CD14-positive monocyte (primary cell): Measurements from ENCODE around the gene HTRA3. TPM values are rescaled to one million over a fixed set of nuclear protein-coding genes. Genes with fewer than 3 reads are reported as not detected.

Experiments used
- DNase-seq, 3 donors: peaks; one replicate each; pipeline ENCODE4 v3.0.0-alpha.2; 2011 to 2022
- H2AFZ ChIP-seq: 2 replicates; pipeline ENCODE4 v1.6.0; 2012; ENCODE audit warnings: mild to moderate bottlenecking, low read depth, low read length, inconsistent platforms; ENCODE audit not compliant: insufficient read depth, poor library complexity, severe bottlenecking
- H3K27ac ChIP-seq, 2 donors: 1 replicate in 1 of 2; 2 replicates in 1 of 2; pipeline ENCODE4 v1.5.1; 2012 to 2013; ENCODE audit warnings: low read length in 2 of 2, control low read depth in 1 of 2, inconsistent platforms in 1 of 2, low read depth in 1 of 2, mild to moderate bottlenecking in 1 of 2
- H3K27me3 ChIP-seq, 2 donors: one replicate each; pipeline versions ENCODE4 v1.6.0 to v1.6.1; 2011 to 2013; ENCODE audit warnings: low read length in 2 of 2; ENCODE audit not compliant: control insufficient read depth in 2 of 2, insufficient read depth in 2 of 2
- H3K36me3 ChIP-seq, 2 donors: replicated peaks in 1 of 2; 1 replicate in 1 of 2; 2 replicates in 1 of 2; pipeline versions ENCODE4 v1.5.1 to v1.6.1; 2012 to 2013; ENCODE audit warnings: low read length in 2 of 2, control low read depth in 1 of 2, inconsistent platforms in 1 of 2, mild to moderate bottlenecking in 1 of 2; ENCODE audit not compliant: insufficient read depth in 2 of 2, control insufficient read depth in 1 of 2
- H3K4me1 ChIP-seq, 2 donors: 1 replicate in 1 of 2; 2 replicates in 1 of 2; pipeline versions ENCODE4 v1.5.1 to v1.6.1; 2012 to 2013; ENCODE audit warnings: low read length in 2 of 2, control low read depth in 1 of 2, inconsistent platforms in 1 of 2, mild to moderate bottlenecking in 1 of 2, moderate library complexity in 1 of 2; ENCODE audit not compliant: insufficient read depth in 2 of 2, control insufficient read depth in 1 of 2
- H3K4me2 ChIP-seq: replicated peaks from 2 replicates; pipeline ENCODE3; 2012; ENCODE audit warnings: low read length, moderate library complexity, mild to moderate bottlenecking; ENCODE audit not compliant: poor library complexity, severe bottlenecking; ENCODE audit errors: extremely low read depth
- H3K4me3 ChIP-seq, 3 experiments: fragments of 200-600 bp in 1 of 3; sonication (generic) in 1 of 3; replicated peaks in 1 of 3; 1 replicate in 2 of 3; 2 replicates in 1 of 3; pipeline ENCODE4 v1.5.1; 2011 to 2013; ENCODE audit warnings: low read length in 3 of 3, mild to moderate bottlenecking in 3 of 3, control low read depth in 2 of 3, low read depth in 2 of 3, inconsistent platforms in 1 of 3, moderate library complexity in 1 of 3
- H3K79me2 ChIP-seq: 2 replicates; pipeline ENCODE4 v1.6.0; 2012; ENCODE audit warnings: mild to moderate bottlenecking, control low read depth, inconsistent platforms, low read length, moderate library complexity; ENCODE audit not compliant: insufficient read depth
- H3K9ac ChIP-seq: 2 replicates; pipeline ENCODE4 v1.6.0; 2017; ENCODE audit warnings: low read length, mild to moderate bottlenecking; ENCODE audit not compliant: insufficient read depth, poor library complexity, severe bottlenecking
- H3K9me3 ChIP-seq, 2 donors: replicated peaks in 1 of 2; 1 replicate in 1 of 2; 2 replicates in 1 of 2; pipeline versions ENCODE4 v1.5.1 to v1.6.1; 2012 to 2013; ENCODE audit warnings: low read length in 2 of 2, control low read depth in 1 of 2; ENCODE audit not compliant: control insufficient read depth in 1 of 2, insufficient read depth in 1 of 2
- H4K20me1 ChIP-seq: 2 replicates; pipeline ENCODE4 v1.6.0; 2012; ENCODE audit warnings: mild to moderate bottlenecking, low read length, control low read depth, moderate library complexity; ENCODE audit not compliant: insufficient read depth
- H3K27ac Mint-ChIP-seq, 7 donors: one replicate each; pipeline ENCODE4 v1.8.0; 2020; ENCODE audit warnings: mild to moderate bottlenecking in 7 of 7, mixed read lengths in 7 of 7, moderate library complexity in 6 of 7, inconsistent platforms in 2 of 7
- H3K27me3 Mint-ChIP-seq, 3 donors: one replicate each; pipeline ENCODE4 v1.8.0; 2021 to 2022; ENCODE audit warnings: low read depth in 3 of 3, mild to moderate bottlenecking in 3 of 3, mixed read lengths in 3 of 3, moderate library complexity in 3 of 3, inconsistent platforms in 1 of 3
- H3K36me3 Mint-ChIP-seq, 2 donors: one replicate each; pipeline ENCODE4 v1.8.0; 2020; ENCODE audit warnings: mixed read lengths in 2 of 2, inconsistent platforms in 1 of 2, mild to moderate bottlenecking in 1 of 2
- H3K4me1 Mint-ChIP-seq: one replicate; pipeline ENCODE4 v1.8.0; 2020; ENCODE audit warnings: mild to moderate bottlenecking, mixed read lengths
- H3K4me3 Mint-ChIP-seq, 2 donors: one replicate each; pipeline ENCODE4 v1.8.0; 2020; ENCODE audit warnings: mild to moderate bottlenecking in 2 of 2, mixed read lengths in 2 of 2, moderate library complexity in 1 of 2
- H3K9me3 Mint-ChIP-seq, 7 donors: one replicate each; pipeline ENCODE4 v1.8.0; 2020 to 2022; ENCODE audit warnings: mixed read lengths in 7 of 7, mild to moderate bottlenecking in 6 of 7, moderate library complexity in 6 of 7, inconsistent platforms in 2 of 7
- CTCF ChIP-seq: fragments of 200-600 bp; IDR thresholded peaks from one replicate; pipeline ENCODE4 v1.8.0; 2022; ENCODE audit warnings: antibody characterized with exemption, mild to moderate bottlenecking
- WGBS: methylation state at CpG from one replicate; pipeline ENCODE4 v1.1.5; 2013; ENCODE audit warnings: missing lambda C conversion rate; ENCODE audit not compliant: insufficient coverage; 5-methylcytosine and 5-hydroxymethylcytosine counted together
- intact Hi-C, 2 donors: fragments of 100-400 bp; cut with micrococcal nuclease; formaldehyde crosslinking; loops; one replicate each; pipeline versions ENCODE4 v1.15.0 to v1.15.1; 2023
- polyA plus RNA-seq, 3 donors: library from polyadenylated mRNA; depleted of rRNA in 1 of 3; unstranded in 2 of 3; stranded (reverse) in 1 of 3; fragments of 300-500 nt in 2 of 3; fragments of >200 nt in 1 of 3; fragmentation: Illumina TruSeq in 2 of 3; gene quantifications; 1 replicate in 2 of 3; 2 replicates in 1 of 3; pipeline ENCODE4 v1.2.3, GENCODE V29; 2012 to 2021

HTRA3 gene
- polyA plus RNA-seq, 3 donors = not detected

- Mint-ChIP-seq H3K27me3 (peaks cover 0 to 5% (median 0%) of the 10 kb centered on the region in 3 donors), H3K9me3 (peaks cover 0 to 5% (median 0%) of the 10 kb centered on the region in 7 donors), H3K36me3 (no peaks in the 10 kb centered on the region), H3K27ac (no peak overlapping the region), H3K4me1 (peaks cover 11% of the 10 kb centered on the region), H3K4me3 (no peak overlapping the region)
- no peak overlapping the region for H3K4me2 ChIP-seq
- no peaks in the 10 kb centered on the region for H4K20me1 ChIP-seq
- H3K27ac ChIP-seq = no peak overlapping the region
- H2AFZ ChIP-seq = no peak overlapping the region
- WGBS = 100% methylated on average over 2 of the region's 2 CpGs
- no peak for DNase-seq
- H3K79me2 ChIP-seq = no peaks in the 10 kb centered on the region
- no peak for TF ChIP-seq CTCF
- no peak overlapping the region for H3K9ac ChIP-seq
- intact Hi-C loops = no loop called here
- no peaks in the 10 kb centered on the region for H3K27me3 ChIP-seq
- H3K4me1 ChIP-seq = no peaks in the 10 kb centered on the region
- H3K36me3 ChIP-seq = no peaks in the 10 kb centered on the region
- H3K9me3 ChIP-seq = no peaks in the 10 kb centered on the region
- no peak overlapping the region for H3K4me3 ChIP-seq
These were observed 51.7 kb downstream of the HTRA3 start for GRCh38 chr4:8321220-8321619.

- Histone ChIP-seq H3K4me2 (no peak overlapping the region), H3K9me3 (no peaks in the 10 kb centered on the region), H3K4me3 (no peak overlapping the region), H3K27ac (no peak overlapping the region), H2AFZ (no peak overlapping the region), H3K79me2 (no peaks in the 10 kb centered on the region), H4K20me1 (no peaks in the 10 kb centered on the region), H3K4me1 (no peaks in the 10 kb centered on the region), H3K36me3 (no peaks in the 10 kb centered on the region), H3K27me3 (no peaks in the 10 kb centered on the region), H3K9ac (no peak overlapping the region)
- Mint-ChIP-seq H3K9me3 (peaks cover 0 to 5% (median 0%) of the 10 kb centered on the region in 7 donors), H3K27me3 (peaks cover 0 to 5% (median 0%) of the 10 kb centered on the region in 3 donors), H3K4me1 (peaks cover 11% of the 10 kb centered on the region), H3K36me3 (no peaks in the 10 kb centered on the region), H3K4me3 (no peak overlapping the region), H3K27ac (peak overlapping the region in 1 of 7 donors; percentile 9)
- no peak for TF ChIP-seq CTCF
- no peak for DNase-seq
- intact Hi-C loops = no loop called here
- WGBS = 0% methylated on average over 1 of the region's 5 CpGs
These were observed 52.2 kb downstream of the HTRA3 start for GRCh38 chr4:8321771-8322170.
